ENCODE results near the gene TSHZ3. TPM values are rescaled to one million over a fixed set of nuclear protein-coding genes. Genes with fewer than 3 reads are reported as not detected.

Gene TSHZ3
- total RNA-seq, 1 donor from 2014 or later = 17.0 TPM

DNA sequence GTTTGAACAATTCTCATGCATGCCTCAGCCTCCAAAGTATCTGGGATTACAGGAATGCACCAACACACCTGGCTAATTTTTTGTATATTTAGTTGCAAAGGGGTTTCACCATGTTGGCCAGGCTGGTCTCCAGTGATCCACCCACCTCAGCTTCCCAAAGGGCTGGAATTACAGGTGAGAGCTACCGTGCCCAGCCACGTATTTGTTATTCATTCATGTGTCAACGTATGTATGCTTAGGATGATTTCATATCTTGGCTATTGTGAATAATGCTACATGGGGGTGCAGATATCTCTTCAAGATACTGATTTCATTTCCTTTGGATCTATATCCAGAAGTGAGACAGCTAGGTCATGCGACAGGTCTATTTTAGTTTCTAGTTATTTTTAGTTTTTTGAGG lies 113.4 kb downstream of the TSHZ3 start:
- H3K4me1 Mint-ChIP-seq (ENCODE audit: low read depth) = peaks cover 27% of the 10 kb centered on the region
- no peaks in the 10 kb centered on the region for H3K36me3 Mint-ChIP-seq (ENCODE audit: low read depth)

DNA sequence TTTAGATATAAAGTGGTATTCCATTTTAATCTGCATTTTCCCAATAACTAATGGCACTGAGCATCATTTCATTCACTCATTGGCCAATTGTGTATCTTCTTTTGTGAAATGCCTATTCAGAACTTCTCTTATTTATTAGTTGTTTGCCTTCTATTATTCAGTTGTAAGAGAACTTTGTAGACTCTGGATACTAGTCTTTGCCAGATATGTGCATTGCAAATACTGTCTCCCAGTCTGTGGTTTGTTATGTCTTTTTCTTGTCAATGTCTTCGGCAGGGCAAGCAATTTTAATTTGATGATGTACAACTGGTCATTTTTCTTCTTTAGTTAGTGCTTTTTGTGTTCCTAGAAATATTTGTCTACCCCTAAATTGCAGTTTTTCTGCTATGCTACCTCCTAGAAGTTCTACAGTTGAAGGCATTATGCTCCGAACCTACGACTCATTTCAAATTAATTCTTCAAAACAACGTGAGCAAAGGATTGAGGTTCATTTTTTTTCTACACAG lies 115.9 kb downstream of the TSHZ3 start:
- Mint-ChIP-seq H3K27ac (ENCODE audit: unreplicated experiment) (peak overlapping the region; percentile 85), H3K36me3 (ENCODE audit: low read depth) (no peaks in the 10 kb centered on the region), H3K9me3 (ENCODE audit: low read depth) (peaks cover 3% of the 10 kb centered on the region), H3K27me3 (ENCODE audit: low read depth) (no peaks in the 10 kb centered on the region), H3K4me3 (ENCODE audit: unreplicated experiment) (no peak overlapping the region), H3K4me1 (ENCODE audit: low read depth) (peaks cover 27% of the 10 kb centered on the region)
- TF ChIP-seq, protein P1, sequence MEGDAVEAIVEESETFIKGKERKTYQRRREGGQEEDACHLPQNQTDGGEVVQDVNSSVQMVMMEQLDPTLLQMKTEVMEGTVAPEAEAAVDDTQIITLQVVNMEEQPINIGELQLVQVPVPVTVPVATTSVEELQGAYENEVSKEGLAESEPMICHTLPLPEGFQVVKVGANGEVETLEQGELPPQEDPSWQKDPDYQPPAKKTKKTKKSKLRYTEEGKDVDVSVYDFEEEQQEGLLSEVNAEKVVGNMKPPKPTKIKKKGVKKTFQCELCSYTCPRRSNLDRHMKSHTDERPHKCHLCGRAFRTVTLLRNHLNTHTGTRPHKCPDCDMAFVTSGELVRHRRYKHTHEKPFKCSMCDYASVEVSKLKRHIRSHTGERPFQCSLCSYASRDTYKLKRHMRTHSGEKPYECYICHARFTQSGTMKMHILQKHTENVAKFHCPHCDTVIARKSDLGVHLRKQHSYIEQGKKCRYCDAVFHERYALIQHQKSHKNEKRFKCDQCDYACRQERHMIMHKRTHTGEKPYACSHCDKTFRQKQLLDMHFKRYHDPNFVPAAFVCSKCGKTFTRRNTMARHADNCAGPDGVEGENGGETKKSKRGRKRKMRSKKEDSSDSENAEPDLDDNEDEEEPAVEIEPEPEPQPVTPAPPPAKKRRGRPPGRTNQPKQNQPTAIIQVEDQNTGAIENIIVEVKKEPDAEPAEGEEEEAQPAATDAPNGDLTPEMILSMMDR (IDR thresholded peaks at IDR 0.05) = no peak
- DNase-seq (ENCODE audit: low spot score) = no peak

More for the DNA sequence above, 113.4 kb downstream of the TSHZ3 start:
- TF ChIP-seq, protein P1 (IDR thresholded peaks at IDR 0.05) = no peak
- Mint-ChIP-seq H3K27ac (ENCODE audit: unreplicated experiment) (no peak overlapping the region), H3K27me3 (ENCODE audit: low read depth) (no peaks in the 10 kb centered on the region), H3K4me3 (ENCODE audit: unreplicated experiment) (no peak overlapping the region), H3K9me3 (ENCODE audit: low read depth) (peaks cover 8% of the 10 kb centered on the region)
- no peak for DNase-seq (ENCODE audit: low spot score)

DNA sequence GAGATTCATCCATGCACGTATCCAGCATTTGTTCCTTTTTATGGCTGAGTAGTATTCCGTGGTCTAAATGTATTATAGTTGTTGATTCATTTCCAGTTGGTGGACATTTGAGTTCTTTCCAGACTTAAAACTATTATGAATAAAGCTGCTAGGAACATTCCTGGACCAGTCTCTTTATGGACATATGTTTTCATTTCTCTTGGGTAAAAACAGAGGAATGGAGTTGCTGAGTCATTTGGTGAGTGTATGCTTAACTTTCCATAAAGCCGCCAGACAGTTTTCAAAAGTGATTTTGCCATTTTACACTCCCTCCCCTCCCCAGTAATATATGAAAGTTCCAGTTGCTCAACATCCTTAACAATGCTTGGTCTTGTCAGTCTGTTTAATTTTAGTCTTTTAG lies 116.4 kb downstream of the TSHZ3 start:
- no peak for DNase-seq (ENCODE audit: low spot score)
- Mint-ChIP-seq H3K4me1 (ENCODE audit: low read depth) (peaks cover 27% of the 10 kb centered on the region), H3K36me3 (ENCODE audit: low read depth) (no peaks in the 10 kb centered on the region), H3K9me3 (ENCODE audit: low read depth) (peaks cover 3% of the 10 kb centered on the region), H3K27ac (ENCODE audit: unreplicated experiment) (peak overlapping the region; percentile 85), H3K4me3 (ENCODE audit: unreplicated experiment) (no peak overlapping the region), H3K27me3 (ENCODE audit: low read depth) (no peaks in the 10 kb centered on the region)
- TF ChIP-seq, protein P1 (IDR thresholded peaks at IDR 0.05) = no peak

DNA sequence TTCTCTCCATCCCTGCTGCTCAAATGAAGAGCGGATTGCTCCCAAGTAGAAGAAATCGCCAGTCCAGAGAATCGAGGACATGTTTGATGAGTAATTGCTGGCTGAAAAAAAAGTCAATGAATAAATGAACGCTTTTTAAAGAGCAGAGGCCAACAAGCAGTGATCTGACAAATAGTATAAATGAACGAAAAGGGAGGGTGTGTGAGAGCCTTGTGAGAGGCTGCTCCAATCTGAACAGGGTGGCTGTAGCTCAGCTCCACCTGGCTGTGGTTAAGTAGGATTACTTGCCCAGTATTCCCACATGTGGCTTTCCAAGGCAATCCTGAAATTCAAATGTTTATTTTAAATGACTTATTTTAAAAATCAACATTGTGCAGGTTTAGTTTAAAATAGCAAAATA lies 117.1 kb downstream of the TSHZ3 start:
- peaks cover 27% of the 10 kb centered on the region for H3K4me1 Mint-ChIP-seq (ENCODE audit: low read depth)
- no peak for DNase-seq (ENCODE audit: low spot score)

DNA sequence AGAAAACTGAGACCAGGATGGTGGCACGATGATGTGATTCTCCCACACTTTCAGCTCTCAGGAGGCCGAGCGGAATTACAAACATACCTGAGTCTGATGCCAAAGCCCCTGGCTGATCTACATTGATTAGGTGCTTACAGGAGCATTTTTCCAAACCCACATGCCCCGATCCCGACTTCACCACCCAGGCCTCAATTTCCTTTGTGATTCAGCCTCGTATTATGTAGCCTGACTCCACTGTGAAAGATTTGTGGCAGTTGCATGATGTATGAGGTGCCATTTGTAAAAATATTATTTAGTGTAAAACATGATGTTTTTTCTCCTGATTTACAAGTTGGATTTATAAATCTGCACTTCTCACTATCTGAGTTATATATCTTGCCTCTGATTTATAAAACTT lies 118.0 kb downstream of the TSHZ3 start:
- peaks cover 27% of the 10 kb centered on the region for H3K4me1 Mint-ChIP-seq (ENCODE audit: low read depth)
- H3K27me3 Mint-ChIP-seq (ENCODE audit: low read depth) = no peaks in the 10 kb centered on the region
- H3K27ac Mint-ChIP-seq (ENCODE audit: unreplicated experiment) = no peak overlapping the region
- peaks cover 3% of the 10 kb centered on the region for H3K9me3 Mint-ChIP-seq (ENCODE audit: low read depth)
- no peak overlapping the region for H3K4me3 Mint-ChIP-seq (ENCODE audit: unreplicated experiment)
- TF ChIP-seq, protein P1 (IDR thresholded peaks at IDR 0.05) = no peak
- H3K36me3 Mint-ChIP-seq (ENCODE audit: low read depth) = no peaks in the 10 kb centered on the region
- no peak for DNase-seq (ENCODE audit: low spot score)

More for the DNA sequence above, 117.1 kb downstream of the TSHZ3 start:
- Mint-ChIP-seq H3K27ac (ENCODE audit: unreplicated experiment) (no peak overlapping the region), H3K27me3 (ENCODE audit: low read depth) (no peaks in the 10 kb centered on the region), H3K36me3 (ENCODE audit: low read depth) (no peaks in the 10 kb centered on the region), H3K9me3 (ENCODE audit: low read depth) (peaks cover 3% of the 10 kb centered on the region), H3K4me3 (ENCODE audit: unreplicated experiment) (no peak overlapping the region)
- TF ChIP-seq, protein P1 (IDR thresholded peaks at IDR 0.05) = peak; percentile 54

Data from chondrocyte (in vitro differentiated cells).